B cell (primary cell): ENCODE data around the gene TMEM125. TPM values are rescaled to one million over a fixed set of nuclear protein-coding genes. Genes with fewer than 3 reads are reported as not detected.

Experiments used
- ATAC-seq: fragments of 200-7000 bp; cut with Tn5 transposase; one replicate; pipeline ENCODE4 v1.10.0; 2021; ENCODE audit warnings: low read depth, mild to moderate bottlenecking, moderate number of reproducible peaks, moderate library complexity
- CTCF ChIA-PET: fragments of 350-600 bp; sonication (Branson Sonifier 250); formaldehyde crosslinking; loops from one replicate; lab custom pipeline; 2021; ENCODE audit warnings: antibody characterized with exemption, inconsistent platforms; lab: Charles Lee
- POLR2A ChIA-PET: fragments of 350-600 bp; sonication (Branson Sonifier 250); formaldehyde crosslinking; loops from one replicate; lab custom pipeline; 2021; ENCODE audit warnings: antibody characterized with exemption; lab: Charles Lee
- DNase-seq: peaks from one replicate; pipeline ENCODE4 v3.0.0; 2013
- H2AFZ ChIP-seq: 2 replicates; pipeline ENCODE4 v1.6.1; 2012; ENCODE audit warnings: mild to moderate bottlenecking, low read depth, low read length; ENCODE audit not compliant: insufficient read depth, poor library complexity, severe bottlenecking
- H3K27ac ChIP-seq, 2 donors: 1 replicate in 1 of 2; 2 replicates in 1 of 2; pipeline ENCODE4 v1.5.1; 2012 to 2013; ENCODE audit warnings: low read length in 2 of 2, mild to moderate bottlenecking in 2 of 2, moderate library complexity in 1 of 2
- H3K27me3 ChIP-seq, 4 experiments: fragments of 200-600 bp in 1 of 4; sonication (generic) in 1 of 4; replicated peaks in 1 of 4; 1 replicate in 2 of 4; 2 replicates in 2 of 4; pipeline versions ENCODE4 v1.6.1 to v1.7.0; 2013 to 2016; ENCODE audit warnings: low read length in 3 of 4, mild to moderate bottlenecking in 2 of 4, mixed read lengths in 1 of 4, moderate library complexity in 1 of 4; ENCODE audit not compliant: insufficient read depth in 4 of 4, control insufficient read depth in 3 of 4; ENCODE audit errors: control extremely low read depth in 1 of 4
- H3K36me3 ChIP-seq, 2 experiments: replicated peaks in 1 of 2; 1 replicate in 1 of 2; 2 replicates in 1 of 2; pipeline versions ENCODE4 v1.6.1 to v1.7.1; 2013; ENCODE audit warnings: low read length in 1 of 2; ENCODE audit not compliant: insufficient read depth in 2 of 2, control insufficient read depth in 1 of 2; ENCODE audit errors: control extremely low read depth in 1 of 2, extremely low read depth in 1 of 2
- H3K4me1 ChIP-seq, 2 donors: fragments of 200-600 bp in 1 of 2; sonication (generic) in 1 of 2; 1 replicate in 1 of 2; 2 replicates in 1 of 2; pipeline versions ENCODE4 v1.5.1 to v1.6.1; 2013 to 2017; ENCODE audit warnings: low read length in 2 of 2; ENCODE audit not compliant: control insufficient read depth in 2 of 2, insufficient read depth in 2 of 2
- H3K4me2 ChIP-seq: replicated peaks from 2 replicates; pipeline ENCODE3; 2012; ENCODE audit warnings: mild to moderate bottlenecking, low read depth, low read length; ENCODE audit not compliant: poor library complexity, severe bottlenecking
- H3K4me3 ChIP-seq, 5 experiments: fragments of 200-600 bp in 1 of 5; sonication (generic) in 1 of 5; 1 replicate in 3 of 5; 2 replicates in 2 of 5; pipeline versions ENCODE4 v1.5.1 to v1.7.0; 2011 to 2016; ENCODE audit warnings: low read length in 4 of 5, mild to moderate bottlenecking in 4 of 5, low read depth in 2 of 5, control low read depth in 1 of 5, moderate library complexity in 1 of 5; ENCODE audit not compliant: insufficient read depth in 1 of 5; ENCODE audit errors: control extremely low read depth in 1 of 5, extremely low read depth in 1 of 5
- H3K79me2 ChIP-seq: fragments of 200-600 bp; sonication (generic); one replicate; pipeline ENCODE4 v1.6.0; 2016; ENCODE audit warnings: low read length; ENCODE audit not compliant: control insufficient read depth, insufficient read depth
- H3K9ac ChIP-seq: fragments of 200-600 bp; sonication (generic); 2 replicates; pipeline ENCODE4 v1.6.1; 2017; ENCODE audit warnings: mild to moderate bottlenecking, low read length, moderate library complexity
- H3K9me3 ChIP-seq, 3 donors: one replicate each; pipeline versions ENCODE4 v1.6.1 to v1.7.1; 2013; ENCODE audit warnings: low read length in 2 of 3; ENCODE audit not compliant: control insufficient read depth in 2 of 3, insufficient read depth in 1 of 3; ENCODE audit errors: control extremely low read depth in 1 of 3
- H4K20me1 ChIP-seq: 2 replicates; pipeline ENCODE4 v1.6.0; 2012; ENCODE audit warnings: mild to moderate bottlenecking, low read length; ENCODE audit not compliant: insufficient read depth, control insufficient read depth, poor library complexity, severe bottlenecking
- H3K27ac Mint-ChIP-seq: one replicate; pipeline ENCODE4 v1.8.0; 2021; ENCODE audit warnings: mixed read lengths
- H3K27me3 Mint-ChIP-seq: one replicate; pipeline ENCODE4 v1.8.0; 2021; ENCODE audit warnings: mixed read lengths
- H3K4me1 Mint-ChIP-seq: one replicate; pipeline ENCODE4 v1.8.0; 2021; ENCODE audit warnings: mixed read lengths
- H3K4me3 Mint-ChIP-seq: one replicate; pipeline ENCODE4 v1.8.0; 2021; ENCODE audit warnings: mixed read lengths
- H3K9me3 Mint-ChIP-seq: one replicate; pipeline ENCODE4 v1.8.0; 2022; ENCODE audit warnings: mixed read lengths; ENCODE audit not compliant: insufficient read depth
- EZH2 ChIP-seq: IDR thresholded peaks from 2 replicates; pipeline ENCODE4 v1.6.1; 2012; ENCODE audit warnings: borderline replicate concordance, low read depth, mild to moderate bottlenecking, moderate library complexity, low read length; ENCODE audit not compliant: insufficient read depth, poor library complexity, severe bottlenecking
- WGBS: methylation state at CpG from one replicate; pipeline ENCODE4 v1.1.5; 2013; ENCODE audit warnings: missing lambda C conversion rate; ENCODE audit not compliant: insufficient coverage; 5-methylcytosine and 5-hydroxymethylcytosine counted together
- intact Hi-C: fragments of 100-400 bp; cut with micrococcal nuclease; formaldehyde crosslinking; loops from one replicate; pipeline ENCODE4 v1.10.0; 2022
- polyA plus RNA-seq: library from polyadenylated mRNA; depleted of rRNA; stranded (reverse); fragments of >200 nt; gene quantifications from 2 replicates; pipeline ENCODE4 v1.2.3, GENCODE V29; 2012
- total RNA-seq, 2 donors: library from RNA; stranded (reverse); fragments of 120-200 nt in 1 of 2; gene quantifications; 1 replicate in 1 of 2; 2 replicates in 1 of 2; pipeline versions ENCODE4 v1.2.3 to v1.2.4, GENCODE V29; 2013 to 2022
- TF ChIP-seq, protein P1 (sequence below): fragments of 200-600 bp; IDR thresholded peaks from one replicate; pipeline ENCODE4 v1.8.0; 2022; ENCODE audit warnings: antibody characterized with exemption, mild to moderate bottlenecking

The TMEM125 gene
- total and polyA plus RNA-seq, 2 donors (not counting 1 experiment from before 2014, with no cell fraction given), result not detected

DNA sequence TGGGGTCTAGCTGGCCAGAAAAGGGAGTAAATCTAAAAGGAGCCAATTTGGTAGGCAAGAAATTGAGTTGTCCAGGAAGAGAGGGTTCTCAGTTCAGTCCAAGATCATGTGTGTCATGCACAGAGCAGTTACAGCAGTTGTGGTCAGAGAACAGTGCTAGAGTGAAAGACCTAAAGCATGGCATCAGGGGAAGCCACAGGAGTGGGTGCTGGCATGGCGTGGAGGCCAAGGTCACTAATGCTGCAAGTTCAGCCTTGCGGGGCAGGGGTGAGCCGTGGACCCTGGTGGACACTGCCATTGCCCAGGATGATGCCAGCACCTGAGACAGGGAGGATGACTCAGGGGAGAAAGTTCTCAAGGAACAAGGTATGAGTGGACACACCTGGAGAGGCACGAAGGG, 16.6 kb upstream of the TMEM125 start:
- no peaks in the 10 kb centered on the region for H3K36me3 ChIP-seq
- H3K27me3 ChIP-seq, result peaks cover 0 to 6% (median 2%) of the 10 kb centered on the region in 4 experiments
- TF ChIP-seq EZH2, result no peak
- TF ChIP-seq, protein P1, sequence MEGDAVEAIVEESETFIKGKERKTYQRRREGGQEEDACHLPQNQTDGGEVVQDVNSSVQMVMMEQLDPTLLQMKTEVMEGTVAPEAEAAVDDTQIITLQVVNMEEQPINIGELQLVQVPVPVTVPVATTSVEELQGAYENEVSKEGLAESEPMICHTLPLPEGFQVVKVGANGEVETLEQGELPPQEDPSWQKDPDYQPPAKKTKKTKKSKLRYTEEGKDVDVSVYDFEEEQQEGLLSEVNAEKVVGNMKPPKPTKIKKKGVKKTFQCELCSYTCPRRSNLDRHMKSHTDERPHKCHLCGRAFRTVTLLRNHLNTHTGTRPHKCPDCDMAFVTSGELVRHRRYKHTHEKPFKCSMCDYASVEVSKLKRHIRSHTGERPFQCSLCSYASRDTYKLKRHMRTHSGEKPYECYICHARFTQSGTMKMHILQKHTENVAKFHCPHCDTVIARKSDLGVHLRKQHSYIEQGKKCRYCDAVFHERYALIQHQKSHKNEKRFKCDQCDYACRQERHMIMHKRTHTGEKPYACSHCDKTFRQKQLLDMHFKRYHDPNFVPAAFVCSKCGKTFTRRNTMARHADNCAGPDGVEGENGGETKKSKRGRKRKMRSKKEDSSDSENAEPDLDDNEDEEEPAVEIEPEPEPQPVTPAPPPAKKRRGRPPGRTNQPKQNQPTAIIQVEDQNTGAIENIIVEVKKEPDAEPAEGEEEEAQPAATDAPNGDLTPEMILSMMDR, result no peak
- no peak overlapping the region for H3K4me2 ChIP-seq
- Mint-ChIP-seq H3K4me1 (no peaks in the 10 kb centered on the region), H3K27ac (no peak overlapping the region), H3K27me3 (no peaks in the 10 kb centered on the region), H3K9me3 (no peaks in the 10 kb centered on the region), H3K4me3 (no peak overlapping the region)
- ChIA-PET POLR2A (no interaction called here), CTCF (no interaction called here)
- H3K9ac ChIP-seq, result no peak overlapping the region
- no peaks in the 10 kb centered on the region for H3K79me2 ChIP-seq
- H3K4me1 ChIP-seq, result no peaks in the 10 kb centered on the region
- H3K27ac ChIP-seq, result no peak overlapping the region
- no peaks in the 10 kb centered on the region for H4K20me1 ChIP-seq
- DNase-seq (no peak), ATAC-seq (no peak)
- H3K9me3 ChIP-seq, result peaks cover 0 to 12% (median 1%) of the 10 kb centered on the region in 3 donors
- H2AFZ ChIP-seq, result no peak overlapping the region
- 97% methylated on average over 4 of the region's 4 CpGs for WGBS
- intact Hi-C loops, result no loop called here
- no peak overlapping the region for H3K4me3 ChIP-seq

DNA sequence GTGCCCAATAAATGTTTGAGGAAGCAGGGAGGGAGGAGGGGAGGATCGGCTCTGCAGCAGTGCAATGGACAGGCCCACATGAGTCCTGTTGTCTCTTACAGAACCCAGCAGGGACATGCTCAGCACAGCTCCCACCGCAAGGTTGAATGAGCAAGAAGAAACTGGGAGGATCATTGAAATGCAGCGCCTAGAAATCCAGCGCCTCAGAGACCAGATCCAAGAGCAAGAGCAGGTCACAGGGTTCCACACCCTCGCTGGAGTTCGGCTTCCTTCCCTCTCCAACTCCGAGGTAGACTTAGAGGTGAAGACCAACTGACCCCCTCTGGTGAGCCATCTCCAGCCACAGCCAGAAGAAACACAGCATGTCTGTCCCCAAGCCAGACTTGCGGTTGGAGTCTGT, 15.9 kb upstream of the TMEM125 start:
- Histone ChIP-seq H3K4me2 (no peak overlapping the region), H3K36me3 (no peaks in the 10 kb centered on the region), H3K9me3 (peaks cover 0 to 13% (median 7%) of the 10 kb centered on the region in 3 donors), H3K27ac (no peak overlapping the region), H3K79me2 (no peaks in the 10 kb centered on the region), H3K4me1 (no peaks in the 10 kb centered on the region), H3K9ac (no peak overlapping the region), H2AFZ (no peak overlapping the region), H4K20me1 (no peaks in the 10 kb centered on the region), H3K4me3 (no peak overlapping the region), H3K27me3 (peaks cover 0 to 6% (median 2%) of the 10 kb centered on the region in 4 experiments)
- DNase-seq (no peak), ATAC-seq (no peak)
- Mint-ChIP-seq H3K4me1 (no peaks in the 10 kb centered on the region), H3K27ac (no peak overlapping the region), H3K4me3 (no peak overlapping the region), H3K9me3 (no peaks in the 10 kb centered on the region), H3K27me3 (no peaks in the 10 kb centered on the region)
- ChIA-PET CTCF (no interaction called here), POLR2A (no interaction called here)
- intact Hi-C loops, result no loop called here
- TF ChIP-seq, protein P1, result no peak
- TF ChIP-seq EZH2, result no peak
- WGBS, result 95% methylated on average over 8 of the region's 8 CpGs
